NCI-H82 treated with DMSO at 0.1 percent for 48 hours (cell line): ENCODE measurements around the gene ZNF283.
"Not testable (repeated sequence)": the region's sequence is repeated elsewhere in the genome, so short reads cannot be mapped to it uniquely, and the experiment has no call there.

ENCODE experiments used
- DNase-seq: peaks from one replicate; lab custom pipeline; 2025; ENCODE audit not compliant: unreplicated experiment; lab: John Stamatoyannopoulos, UW

Gene ZNF283

GRCh38 chr19:43847884-43848283, 20.8 kb downstream of the ZNF283 start:
- DNase-seq = no peak

GRCh38 chr19:43848821-43849220, 21.7 kb downstream of the ZNF283 start:
- no peak for DNase-seq

- no peak for DNase-seq
These were observed 31.1 kb downstream of the ZNF283 start for GRCh38 chr19:43858174-43858573.

- not testable (repeated sequence) for DNase-seq
These were observed 39.8 kb downstream of the ZNF283 start for GRCh38 chr19:43866923-43867322.

GRCh38 chr19:43872547-43873336, 45.6 kb downstream of the ZNF283 start:
- no peak for DNase-seq

GRCh38 chr19:43880483-43880882, 53.4 kb downstream of the ZNF283 start:
- DNase-seq = no peak

GRCh38 chr19:43883864-43884263, 56.7 kb downstream of the ZNF283 start, which contains the start of gene ZNF404:
ZNF404 (minus strand) TSS chr19:43883964.
- no peak for DNase-seq

GRCh38 chr19:43895727-43896308, 68.7 kb downstream of the ZNF283 start:
- DNase-seq = no peak
